Neural progenitor cell (in vitro differentiated cells): ENCODE measurements around the gene ZBTB7B.

Source experiments
- CTCF ChIP-seq: fragments of 200-600 bp; sonication (generic); IDR thresholded peaks from 2 replicates; pipeline ENCODE4 v1.5.1; 2017; ENCODE audit warnings: antibody characterized with exemption, mild to moderate bottlenecking
- EZH2 ChIP-seq: fragments of 200-600 bp; sonication (generic); IDR thresholded peaks from 2 replicates; pipeline ENCODE4 v1.6.1; 2017; ENCODE audit warnings: antibody characterized with exemption, mild to moderate bottlenecking, moderate library complexity

GRCh38 chr1:154982897-154983648, 19.5 kb upstream of the ZBTB7B start, which contains the start of gene FLAD1:
- TF ChIP-seq EZH2 (no peak), CTCF (no peak)
